GM12878 (cell line): ENCODE data around the gene HIVEP3. TPM values are rescaled to one million over a fixed set of nuclear protein-coding genes. Genes with fewer than 3 reads are reported as not detected.

Experiments used
- ATAC-seq: fragments of 200-7000 bp; cut with Tn5 transposase; 3 replicates; pipeline ENCODE4 v1.9.1; 2020; ENCODE audit warnings: mild to moderate bottlenecking, moderate library complexity
- BruUV-seq: library from RNA; stranded (reverse); fragments of 400-500 nt; replicated peaks from 2 replicates; lab custom pipeline; 2021; lab: Mats Ljungman, UMichigan
- CTCF ChIA-PET: fragments of 300-600 bp; sonication (Branson Sonifier 250); formaldehyde crosslinking; extraction: SDS; loops from one replicate; lab custom pipeline; 2021; ENCODE audit warnings: inconsistent platforms; lab: Yijun Ruan, JAX
- POLR2A ChIA-PET: fragments of 350-600 bp; formaldehyde crosslinking; extraction: SDS; loops from one replicate; lab custom pipeline; 2021; ENCODE audit warnings: inconsistent platforms; lab: Charles Lee
- RAD21 ChIA-PET: fragments of 300-600 bp; sonication (Branson Sonifier 250); formaldehyde crosslinking; loops from one replicate; lab custom pipeline; 2023; ENCODE audit warnings: antibody characterized with exemption; ENCODE audit not compliant: unreplicated experiment; lab: Charles Lee
- SMC1A ChIA-PET: fragments of 300-600 bp; sonication (Branson Sonifier 250); formaldehyde crosslinking; loops from one replicate; lab custom pipeline; 2023; ENCODE audit not compliant: unreplicated experiment, uncharacterized antibody; lab: Charles Lee
- DNase-seq: peaks from one replicate; pipeline ENCODE4 v3.0.0-alpha.2; 2011; ENCODE audit warnings: low read depth, low spot score
- FAIRE-seq: peaks from 3 replicates; lab custom pipeline; 2011; peaks lifted over from hg19 to GRCh38; lab: Jason Lieb, UNC
- H2AFZ ChIP-seq: 2 replicates; pipeline ENCODE4 v1.6.0; 2011; ENCODE audit warnings: low read depth, low read length, control low read depth; ENCODE audit not compliant: control insufficient read depth
- H3K27ac ChIP-seq: 2 replicates; pipeline ENCODE4 v1.5.1; 2011; ENCODE audit warnings: control low read depth; ENCODE audit not compliant: control insufficient read depth, insufficient read depth
- H3K27me3 ChIP-seq, 2 experiments: replicated peaks in 1 of 2; 2 replicates each; pipeline versions ENCODE4 v1.6.0 to v1.6.1; 2011; ENCODE audit warnings: low read length in 1 of 2; ENCODE audit not compliant: control insufficient read depth in 2 of 2, insufficient read depth in 2 of 2
- H3K36me3 ChIP-seq, 2 experiments: 2 replicates each; pipeline ENCODE4 v1.5.1; 2011; ENCODE audit warnings: low read length in 1 of 2; ENCODE audit not compliant: control insufficient read depth in 2 of 2, insufficient read depth in 2 of 2
- H3K4me1 ChIP-seq: 2 replicates; pipeline ENCODE4 v1.6.1; 2011; ENCODE audit warnings: mild to moderate bottlenecking, low read length, moderate library complexity, mixed read lengths; ENCODE audit not compliant: control insufficient read depth, insufficient read depth
- H3K4me2 ChIP-seq: 2 replicates; pipeline ENCODE4 v1.6.0; 2011; ENCODE audit warnings: control low read depth; ENCODE audit not compliant: control insufficient read depth, insufficient read depth
- H3K4me3 ChIP-seq: fragments of 200-600 bp; sonication (generic); 2 replicates; pipeline ENCODE4 v1.5.1; 2016
- H3K79me2 ChIP-seq: 2 replicates; pipeline ENCODE4 v1.6.0; 2011; ENCODE audit warnings: low read length; ENCODE audit not compliant: control insufficient read depth, insufficient read depth
- H3K9ac ChIP-seq: 2 replicates; pipeline ENCODE4 v1.8.0; 2011; ENCODE audit warnings: low read length, control low read depth, mixed read lengths; ENCODE audit not compliant: control insufficient read depth, insufficient read depth
- H3K9me3 ChIP-seq: replicated peaks from 3 replicates; pipeline ENCODE4 v1.5.1; 2011; ENCODE audit warnings: mild to moderate bottlenecking, low read length; ENCODE audit not compliant: control insufficient read depth, insufficient read depth
- H4K20me1 ChIP-seq: 2 replicates; pipeline ENCODE4 v1.6.0; 2011; ENCODE audit not compliant: control insufficient read depth, insufficient read depth
- BCL11A ChIP-seq: IDR thresholded peaks from 2 replicates; pipeline ENCODE4 v1.6.1; 2011; ENCODE audit warnings: low read depth, low read length
- GATAD2B ChIP-seq: fragments of 450-650 bp; conservative IDR thresholded peaks from 2 replicates; pipeline ENCODE4 v1.6.1; 2017; ENCODE audit warnings: low read depth, mild to moderate bottlenecking, moderate library complexity
- NFXL1 ChIP-seq: fragments of 450-650 bp; IDR thresholded peaks from 2 replicates; pipeline ENCODE4 v1.6.1; 2017; ENCODE audit warnings: antibody characterized with exemption, mild to moderate bottlenecking, borderline replicate concordance
- NR2C2 ChIP-seq: IDR thresholded peaks from 2 replicates; pipeline ENCODE4 v1.6.1; 2011; ENCODE audit warnings: borderline replicate concordance, low read depth; ENCODE audit not compliant: control insufficient read depth, insufficient read length
- SUZ12 ChIP-seq: fragments of 200-600 bp; sonication (generic); IDR thresholded peaks from one replicate; pipeline ENCODE4 v1.6.1; 2018; ENCODE audit warnings: antibody characterized with exemption, mild to moderate bottlenecking; ENCODE audit not compliant: unreplicated experiment
- WRNIP1 ChIP-seq: IDR thresholded peaks from 2 replicates; pipeline ENCODE4 v1.6.1; 2011; ENCODE audit warnings: low read depth, low read length, improper control_type of control experiment, borderline replicate concordance
- ZNF384 ChIP-seq: IDR thresholded peaks from 2 replicates; pipeline ENCODE4 v1.6.1; 2012; ENCODE audit warnings: low read depth, mild to moderate bottlenecking, low read length, improper control_type of control experiment, borderline replicate concordance
- ZZZ3 ChIP-seq: IDR thresholded peaks from 2 replicates; pipeline ENCODE4 v1.6.1; 2011; ENCODE audit warnings: low read depth; ENCODE audit not compliant: control insufficient read depth, insufficient read length
- WGBS: methylation state at CpG from one replicate; pipeline ENCODE4 v1.1.6; 2016; ENCODE audit warnings: low lambda C conversion rate; ENCODE audit not compliant: insufficient replicate concordance, insufficient coverage; ENCODE audit errors: missing lambda C conversion rate; 5-methylcytosine and 5-hydroxymethylcytosine counted together
- in situ Hi-C: fragments of 300-500 bp; cut with MboI; formaldehyde crosslinking; loops from 9 replicates; pipeline ENCODE4 v1.14.3; 2018; ENCODE audit warnings: mixed read lengths
- intact Hi-C: fragments of 100-400 bp; cut with micrococcal nuclease; formaldehyde crosslinking; loops from one replicate; pipeline ENCODE4 v1.14.2; 2022; ENCODE audit not compliant: unreplicated experiment
- polyA plus RNA-seq, 11 experiments: library from polyadenylated mRNA; depleted of rRNA in 4 of 11; unstranded in 6 of 11; stranded (reverse) in 5 of 11; fragments of >200 nt; fragmentation: Nextera tagmentation in 4 of 11; fragmentation: Illumina TruSeq in 1 of 11; extraction: Ambion mirVana in 4 of 11; extraction: Trizol in 1 of 11; gene quantifications; 1 replicate in 1 of 11; 2 replicates in 10 of 11; pipeline versions ENCODE4 v1.2.1 to v1.2.3, GENCODE V29; 2011 to 2016; ENCODE audit warnings: inconsistent platforms in 2 of 11, missing spikeins in 2 of 11, low read depth in 1 of 11
- total RNA-seq, 4 experiments: library from RNA; depleted of rRNA in 3 of 4; stranded (reverse); fragments of >200 nt in 3 of 4; fragmentation: Illumina TruSeq in 1 of 4; extraction: Trizol in 1 of 4; gene quantifications; 2 replicates each; pipeline versions ENCODE4 v1.2.1 to v1.2.3, GENCODE V29; 2013 to 2021
- TF ChIP-seq, protein P1 (sequence below): fragments of 450-650 bp; formaldehyde crosslinking; IDR thresholded peaks from 2 replicates; pipeline ENCODE4 v1.5.0; 2022; ENCODE audit warnings: mild to moderate bottlenecking, missing genetic modification characterization
- TF ChIP-seq, protein P2 (sequence below): IDR thresholded peaks from 2 replicates; pipeline ENCODE4 v1.6.1; 2011; ENCODE audit warnings: low read depth, low read length, improper control_type of control experiment, borderline replicate concordance
- TF ChIP-seq, protein P3 (sequence below): fragments of 450-650 bp; IDR thresholded peaks from 2 replicates; pipeline ENCODE4 v1.6.1; 2014; ENCODE audit warnings: mild to moderate bottlenecking

Gene HIVEP3
- total and polyA plus RNA-seq, 10 of the 15 experiments (the other 5 are each of a cell fraction or from before 2014, with no cell fraction given): 1.8 to 13.6 (median 3.8) TPM

DNA sequence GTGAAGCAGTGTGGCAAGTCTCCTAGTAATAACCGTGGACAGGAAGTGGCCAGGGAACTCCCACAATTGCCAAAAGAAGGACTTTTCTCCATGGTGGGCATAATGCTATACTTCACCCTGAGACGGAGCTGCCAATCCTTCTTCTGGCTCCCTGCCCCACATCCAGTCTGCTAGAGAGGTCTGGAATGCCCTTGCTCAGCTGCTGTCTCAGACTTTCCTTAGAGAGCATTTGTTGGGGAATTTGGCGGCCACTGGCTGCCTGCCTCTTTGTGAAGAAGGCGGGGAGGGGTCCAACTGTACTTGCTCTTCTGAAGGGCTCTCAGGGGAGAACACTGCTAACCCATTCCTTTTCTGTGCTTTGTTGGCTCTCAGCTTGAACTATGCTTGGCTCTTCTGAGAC lies 310.5 kb downstream of the HIVEP3 start:
- FAIRE-seq (no peak), ATAC-seq (no peak), DNase-seq (no peak)
- H4K20me1 ChIP-seq: no peaks in the 10 kb centered on the region
- H3K27me3 ChIP-seq: no peaks in the 10 kb centered on the region
- RAD21 ChIA-PET: no interaction called here
- no peaks in the 10 kb centered on the region for H3K79me2 ChIP-seq
- BruUV-seq: no TSS peak
- H3K9me3 ChIP-seq: no peaks in the 10 kb centered on the region; the same call in 2 of the 3 replicates
- H3K27ac ChIP-seq: no peak overlapping the region
- CTCF ChIA-PET: no interaction called here
- TF ChIP-seq NFXL1: no peak
- no peak for TF ChIP-seq BCL11A
- TF ChIP-seq ZZZ3: no peak
- in situ Hi-C loops (no loop called here), intact Hi-C loops (no loop called here)
- H3K4me2 ChIP-seq: no peak overlapping the region
- no peak overlapping the region for H2AFZ ChIP-seq
- H3K36me3 ChIP-seq: no peaks in the 10 kb centered on the region
- SMC1A ChIA-PET: interaction anchor here (1.2 kb wide), 1 partner anchor 116 kb away, joined by 3 read pairs; no protein-coding TSS in a partner anchor
- WGBS: 74% methylated on average over 4 of the region's 4 CpGs
- no peaks in the 10 kb centered on the region; the same call in 1 of the 2 replicates for H3K4me1 ChIP-seq
- no peak overlapping the region for H3K4me3 ChIP-seq
- H3K9ac ChIP-seq: no peak overlapping the region
- POLR2A ChIA-PET: interaction anchor here (0.6 kb wide), 1 partner anchor 87 kb away, joined by 3 read pairs; no protein-coding TSS in a partner anchor

DNA sequence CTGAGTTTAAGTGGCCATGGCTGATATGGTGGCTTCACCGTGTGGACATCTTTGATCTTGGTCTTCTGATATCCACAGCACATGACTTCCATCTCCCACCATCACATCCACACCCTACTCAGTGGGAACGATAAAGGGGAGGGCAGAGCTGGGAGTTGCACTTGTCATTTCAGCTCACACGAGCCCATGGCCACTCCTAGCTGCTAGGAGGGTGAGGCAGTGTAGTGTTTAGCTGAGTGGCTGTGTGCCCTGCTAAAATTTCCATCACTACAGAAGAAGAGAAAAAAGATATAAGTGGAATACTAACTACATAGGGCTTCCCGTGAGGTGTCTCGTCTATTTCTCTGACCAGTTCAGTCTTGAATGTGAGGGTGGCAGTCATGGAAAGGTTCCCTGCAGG lies 310.9 kb downstream of the HIVEP3 start:
- Histone ChIP-seq H4K20me1 (no peaks in the 10 kb centered on the region), H3K27me3 (no peaks in the 10 kb centered on the region), H3K4me1 (no peaks in the 10 kb centered on the region; the same call in 1 of the 2 replicates), H3K27ac (no peak overlapping the region), H3K4me3 (no peak overlapping the region), H3K9me3 (no peaks in the 10 kb centered on the region; the same call in 2 of the 3 replicates), H2AFZ (no peak overlapping the region), H3K36me3 (no peaks in the 10 kb centered on the region), H3K4me2 (no peak overlapping the region), H3K9ac (no peak overlapping the region), H3K79me2 (no peaks in the 10 kb centered on the region)
- FAIRE-seq (no peak), DNase-seq (no peak), ATAC-seq (no peak)
- WGBS: 59% methylated on average over 5 of the region's 5 CpGs
- ChIA-PET SMC1A (interaction anchor here (0.8 to 1.2 kb wide), 2 partner anchors 31 to 116 kb away, joined by 3 read pairs; no protein-coding TSS in a partner anchor), POLR2A (no interaction called here), CTCF (no interaction called here), RAD21 (interaction anchor here (0.8 kb wide), 1 partner anchor 111 kb away, joined by 3 read pairs; no protein-coding TSS in a partner anchor)
- in situ Hi-C loops: no loop called here
- no TSS peak for BruUV-seq
- intact Hi-C loops: no loop called here
- TF ChIP-seq ZZZ3 (no peak), GATAD2B (no peak), NR2C2 (no peak), BCL11A (no peak), SUZ12 (no peak), ZNF384 (no peak), WRNIP1 (no peak)
- TF ChIP-seq, protein P1, sequence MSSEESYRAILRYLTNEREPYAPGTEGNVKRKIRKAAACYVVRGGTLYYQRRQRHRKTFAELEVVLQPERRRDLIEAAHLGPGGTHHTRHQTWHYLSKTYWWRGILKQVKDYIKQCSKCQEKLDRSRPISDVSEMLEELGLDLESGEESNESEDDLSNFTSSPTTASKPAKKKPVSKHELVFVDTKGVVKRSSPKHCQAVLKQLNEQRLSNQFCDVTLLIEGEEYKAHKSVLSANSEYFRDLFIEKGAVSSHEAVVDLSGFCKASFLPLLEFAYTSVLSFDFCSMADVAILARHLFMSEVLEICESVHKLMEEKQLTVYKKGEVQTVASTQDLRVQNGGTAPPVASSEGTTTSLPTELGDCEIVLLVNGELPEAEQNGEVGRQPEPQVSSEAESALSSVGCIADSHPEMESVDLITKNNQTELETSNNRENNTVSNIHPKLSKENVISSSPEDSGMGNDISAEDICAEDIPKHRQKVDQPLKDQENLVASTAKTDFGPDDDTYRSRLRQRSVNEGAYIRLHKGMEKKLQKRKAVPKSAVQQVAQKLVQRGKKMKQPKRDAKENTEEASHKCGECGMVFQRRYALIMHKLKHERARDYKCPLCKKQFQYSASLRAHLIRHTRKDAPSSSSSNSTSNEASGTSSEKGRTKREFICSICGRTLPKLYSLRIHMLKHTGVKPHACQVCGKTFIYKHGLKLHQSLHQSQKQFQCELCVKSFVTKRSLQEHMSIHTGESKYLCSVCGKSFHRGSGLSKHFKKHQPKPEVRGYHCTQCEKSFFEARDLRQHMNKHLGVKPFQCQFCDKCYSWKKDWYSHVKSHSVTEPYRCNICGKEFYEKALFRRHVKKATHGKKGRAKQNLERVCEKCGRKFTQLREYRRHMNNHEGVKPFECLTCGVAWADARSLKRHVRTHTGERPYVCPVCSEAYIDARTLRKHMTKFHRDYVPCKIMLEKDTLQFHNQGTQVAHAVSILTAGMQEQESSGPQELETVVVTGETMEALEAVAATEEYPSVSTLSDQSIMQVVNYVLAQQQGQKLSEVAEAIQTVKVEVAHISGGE: no peak
- TF ChIP-seq, protein P2, sequence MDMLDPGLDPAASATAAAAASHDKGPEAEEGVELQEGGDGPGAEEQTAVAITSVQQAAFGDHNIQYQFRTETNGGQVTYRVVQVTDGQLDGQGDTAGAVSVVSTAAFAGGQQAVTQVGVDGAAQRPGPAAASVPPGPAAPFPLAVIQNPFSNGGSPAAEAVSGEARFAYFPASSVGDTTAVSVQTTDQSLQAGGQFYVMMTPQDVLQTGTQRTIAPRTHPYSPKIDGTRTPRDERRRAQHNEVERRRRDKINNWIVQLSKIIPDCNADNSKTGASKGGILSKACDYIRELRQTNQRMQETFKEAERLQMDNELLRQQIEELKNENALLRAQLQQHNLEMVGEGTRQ: no peak
- TF ChIP-seq, protein P3, sequence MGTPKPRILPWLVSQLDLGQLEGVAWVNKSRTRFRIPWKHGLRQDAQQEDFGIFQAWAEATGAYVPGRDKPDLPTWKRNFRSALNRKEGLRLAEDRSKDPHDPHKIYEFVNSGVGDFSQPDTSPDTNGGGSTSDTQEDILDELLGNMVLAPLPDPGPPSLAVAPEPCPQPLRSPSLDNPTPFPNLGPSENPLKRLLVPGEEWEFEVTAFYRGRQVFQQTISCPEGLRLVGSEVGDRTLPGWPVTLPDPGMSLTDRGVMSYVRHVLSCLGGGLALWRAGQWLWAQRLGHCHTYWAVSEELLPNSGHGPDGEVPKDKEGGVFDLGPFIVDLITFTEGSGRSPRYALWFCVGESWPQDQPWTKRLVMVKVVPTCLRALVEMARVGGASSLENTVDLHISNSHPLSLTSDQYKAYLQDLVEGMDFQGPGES: no peak
